ENCODE data around the gene SIRPG.

GRCh38 chr20:1696521-1697209 lies 39.1 kb upstream of the SIRPG start:
- TF ChIP-seq, protein P1, sequence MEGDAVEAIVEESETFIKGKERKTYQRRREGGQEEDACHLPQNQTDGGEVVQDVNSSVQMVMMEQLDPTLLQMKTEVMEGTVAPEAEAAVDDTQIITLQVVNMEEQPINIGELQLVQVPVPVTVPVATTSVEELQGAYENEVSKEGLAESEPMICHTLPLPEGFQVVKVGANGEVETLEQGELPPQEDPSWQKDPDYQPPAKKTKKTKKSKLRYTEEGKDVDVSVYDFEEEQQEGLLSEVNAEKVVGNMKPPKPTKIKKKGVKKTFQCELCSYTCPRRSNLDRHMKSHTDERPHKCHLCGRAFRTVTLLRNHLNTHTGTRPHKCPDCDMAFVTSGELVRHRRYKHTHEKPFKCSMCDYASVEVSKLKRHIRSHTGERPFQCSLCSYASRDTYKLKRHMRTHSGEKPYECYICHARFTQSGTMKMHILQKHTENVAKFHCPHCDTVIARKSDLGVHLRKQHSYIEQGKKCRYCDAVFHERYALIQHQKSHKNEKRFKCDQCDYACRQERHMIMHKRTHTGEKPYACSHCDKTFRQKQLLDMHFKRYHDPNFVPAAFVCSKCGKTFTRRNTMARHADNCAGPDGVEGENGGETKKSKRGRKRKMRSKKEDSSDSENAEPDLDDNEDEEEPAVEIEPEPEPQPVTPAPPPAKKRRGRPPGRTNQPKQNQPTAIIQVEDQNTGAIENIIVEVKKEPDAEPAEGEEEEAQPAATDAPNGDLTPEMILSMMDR (conservative IDR thresholded peaks at IDR 0.05): no peak
- no peak for TF ChIP-seq EZH2 (IDR thresholded peaks at IDR 0.05; ENCODE audit: low read depth)

Data from PC-9 (cell line).